ENCODE results near the gene CASD1. TPM values are rescaled to one million over a fixed set of nuclear protein-coding genes. Genes with fewer than 3 reads are reported as not detected.

Gene CASD1
- total and polyA plus RNA-seq, 10 of the 15 experiments (the other 5 are each of a cell fraction or from before 2014, with no cell fraction given) = 4.0 to 18.6 (median 10.7) TPM

GRCh38 chr7:94577357-94577756 lies 67.7 kb downstream of the CASD1 start:
- Histone ChIP-seq H3K79me2 (ENCODE audit: control insufficient read depth, insufficient read depth, low read length) (no peaks in the 10 kb centered on the region), H3K27me3 (replicated peaks in 1 of 2; ENCODE audit: control insufficient read depth in 2 of 2, insufficient read depth in 2 of 2, low read length in 1 of 2) (no peaks in the 10 kb centered on the region), H4K20me1 (ENCODE audit: control insufficient read depth, insufficient read depth) (no peaks in the 10 kb centered on the region), H3K27ac (ENCODE audit: control insufficient read depth, insufficient read depth) (no peak overlapping the region), H3K4me3 (no peak overlapping the region), H3K9ac (ENCODE audit: control insufficient read depth, insufficient read depth, low read length) (no peak overlapping the region), H3K4me1 (ENCODE audit: control insufficient read depth, insufficient read depth, low read length) (no peaks in the 10 kb centered on the region), H3K9me3 (replicated peaks; ENCODE audit: control insufficient read depth, insufficient read depth, low read length) (no peaks in the 10 kb centered on the region; the same call in none of the 3 replicates), H2AFZ (ENCODE audit: control insufficient read depth, low read depth, low read length) (no peak overlapping the region), H3K4me2 (ENCODE audit: control insufficient read depth, insufficient read depth) (no peak overlapping the region), H3K36me3 (ENCODE audit: control insufficient read depth in 2 of 2, insufficient read depth in 2 of 2, low read length in 1 of 2) (no peaks in the 10 kb centered on the region; a peak in 1 of 4 replicates)
- FAIRE-seq (no peak), DNase-seq (ENCODE audit: low read depth, low spot score) (no peak), ATAC-seq (no peak)
- intact Hi-C loops (cut with micrococcal nuclease; ENCODE audit: unreplicated experiment) (no loop called here), in situ Hi-C loops (cut with MboI) (no loop called here)
- WGBS (ENCODE audit: insufficient coverage, insufficient replicate concordance, low lambda C conversion rate, missing lambda C conversion rate) = 100% methylated on average over 1 of the region's 1 CpG
- ChIA-PET POLR2A (no interaction called here), SMC1A (ENCODE audit: uncharacterized antibody, unreplicated experiment) (interaction anchor here (0.6 to 1.1 kb wide), 2 partner anchors 11 to 32 kb away, joined by 3 read pairs; no protein-coding TSS in a partner anchor), RAD21 (ENCODE audit: unreplicated experiment) (no interaction called here), CTCF (no interaction called here)
- BruUV-seq (replicated peaks) = no TSS peak
- TF ChIP-seq LARP7 (IDR thresholded peaks at IDR 0.05) (no peak), ZNF622 (IDR thresholded peaks at IDR 0.05) (no peak), BCL11A (IDR thresholded peaks at IDR 0.05; ENCODE audit: low read depth, low read length) (no peak), SREBF2 (IDR thresholded peaks at IDR 0.05; ENCODE audit: low read length) (no peak), PKNOX1 (IDR thresholded peaks at IDR 0.05) (no peak), ATF3 (IDR thresholded peaks at IDR 0.05; ENCODE audit: borderline replicate concordance, extremely low read depth, low read depth, low read length) (no peak), GABPA (IDR thresholded peaks at IDR 0.05; ENCODE audit: low read depth) (no peak), RBBP5 (conservative IDR thresholded peaks at IDR 0.05) (no peak), GATAD2B (conservative IDR thresholded peaks at IDR 0.05; ENCODE audit: low read depth) (no peak), RFX5 (IDR thresholded peaks at IDR 0.05; ENCODE audit: low read depth, low read length) (no peak), SKIL (IDR thresholded peaks at IDR 0.05; ENCODE audit: low read depth, poor library complexity, severe bottlenecking) (no peak), ZZZ3 (IDR thresholded peaks at IDR 0.05; ENCODE audit: control insufficient read depth, insufficient read length, low read depth) (no peak), RAD21 (IDR thresholded peaks at IDR 0.05; ENCODE audit: insufficient read depth, low read depth, low read length) (no peak)

All from GM12878 (cell line).